OCI-LY3 (cell line): Measurements from ENCODE around the gene RANBP3.
"Not testable (repeated sequence)": the region's sequence is repeated elsewhere in the genome, so short reads cannot be mapped to it uniquely, and the experiment has no call there.

Source experiments
- H2AFZ ChIP-seq: fragments of 200-600, 300-600 bp; shearing (Covaris generic); 2 replicates; pipeline ENCODE4 v1.6.0; 2014; ENCODE audit warnings: antibody characterized with exemption, low read depth, low read length
- H3K27ac ChIP-seq: fragments of 200-600, 300-600 bp; sonication (generic); 2 replicates; pipeline ENCODE4 v1.5.1; 2014; ENCODE audit warnings: mild to moderate bottlenecking, low read length, moderate library complexity, mixed read lengths
- H3K27me3 ChIP-seq: fragments of 200-600, 300-600 bp; sonication (generic); 2 replicates; pipeline ENCODE4 v1.6.1; 2014; ENCODE audit warnings: low read depth, low read length, mixed read lengths
- H3K36me3 ChIP-seq: fragments of 200-600, 300-600 bp; sonication (generic); replicated peaks from 2 replicates; pipeline ENCODE3; 2014; ENCODE audit warnings: low read depth, low read length, mixed read lengths
- H3K4me1 ChIP-seq: fragments of 300-600, 200-600 bp; sonication (generic); 2 replicates; pipeline ENCODE4 v1.6.1; 2014; ENCODE audit warnings: low read length, mixed read lengths
- H3K4me2 ChIP-seq: fragments of 200-600, 300-600 bp; sonication (generic); 2 replicates; pipeline ENCODE4 v1.6.1; 2014; ENCODE audit warnings: low read length, mixed read lengths
- H3K4me3 ChIP-seq: fragments of 300-600, 200-600 bp; sonication (generic); 2 replicates; pipeline ENCODE4 v1.5.1; 2014; ENCODE audit warnings: antibody characterized with exemption, mild to moderate bottlenecking, low read length, moderate library complexity
- H3K79me2 ChIP-seq: fragments of 300-600, 200-600 bp; shearing (Covaris generic); 2 replicates; pipeline ENCODE4 v1.6.1; 2014; ENCODE audit warnings: mild to moderate bottlenecking, low read length, mixed read lengths
- H3K9ac ChIP-seq: fragments of 300-600, 200-600 bp; shearing (Covaris generic); 2 replicates; pipeline ENCODE4 v1.6.0; 2014; ENCODE audit warnings: mild to moderate bottlenecking, low read length, moderate library complexity
- H3K9me3 ChIP-seq: fragments of 200-600, 300-600 bp; shearing (Covaris generic); 2 replicates; pipeline ENCODE4 v1.6.1; 2014; ENCODE audit warnings: low read length, mixed read lengths; ENCODE audit not compliant: insufficient read depth
- H4K20me1 ChIP-seq: fragments of 200-600, 300-600 bp; sonication (generic); 2 replicates; pipeline ENCODE4 v1.6.1; 2016; ENCODE audit warnings: low read length, mixed read lengths; ENCODE audit not compliant: insufficient read depth
- EZH2phosphoT487 ChIP-seq: fragments of 200-600 bp; shearing (Covaris generic); IDR thresholded peaks from 2 replicates; pipeline ENCODE4 v1.6.1; 2018; ENCODE audit warnings: antibody characterized with exemption, mixed run types, low read depth
- TF ChIP-seq, protein P1 (sequence below): fragments of 200-600, 300-600 bp; sonication (generic); IDR thresholded peaks from 2 replicates; pipeline ENCODE4 v1.5.1; 2014; ENCODE audit warnings: antibody characterized with exemption, low read length, low read depth

Gene RANBP3

DNA sequence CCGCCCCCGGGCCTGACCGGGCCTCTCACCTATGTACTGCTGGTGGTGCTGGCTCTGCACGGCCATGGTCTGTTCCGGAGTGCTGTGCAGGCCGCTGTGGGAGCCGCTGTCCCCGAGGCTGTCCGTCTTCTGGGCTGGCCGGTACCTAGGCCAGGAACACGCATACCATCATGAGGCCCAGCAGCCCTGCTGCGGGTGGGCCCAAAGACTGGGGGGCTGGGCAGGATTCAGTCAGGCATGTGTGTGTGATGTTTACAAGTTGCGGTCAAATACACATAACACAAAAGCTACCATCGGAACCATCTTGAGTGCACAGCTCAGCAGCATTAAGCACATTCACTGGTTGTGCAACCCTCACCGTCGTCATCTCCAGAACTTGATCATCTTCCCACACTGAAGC is 32.2 kb upstream of the RANBP3 start:
- Histone ChIP-seq H4K20me1 (no peaks in the 10 kb centered on the region), H3K27me3 (no peaks in the 10 kb centered on the region), H3K79me2 (no peaks in the 10 kb centered on the region), H2AFZ (no peak overlapping the region), H3K4me3 (no peak overlapping the region), H3K36me3 (no peaks in the 10 kb centered on the region), H3K4me2 (no peak overlapping the region), H3K4me1 (no peaks in the 10 kb centered on the region), H3K27ac (no peak overlapping the region), H3K9ac (no peak overlapping the region), H3K9me3 (no peaks in the 10 kb centered on the region)
- no peak for TF ChIP-seq EZH2phosphoT487
- TF ChIP-seq, protein P1, sequence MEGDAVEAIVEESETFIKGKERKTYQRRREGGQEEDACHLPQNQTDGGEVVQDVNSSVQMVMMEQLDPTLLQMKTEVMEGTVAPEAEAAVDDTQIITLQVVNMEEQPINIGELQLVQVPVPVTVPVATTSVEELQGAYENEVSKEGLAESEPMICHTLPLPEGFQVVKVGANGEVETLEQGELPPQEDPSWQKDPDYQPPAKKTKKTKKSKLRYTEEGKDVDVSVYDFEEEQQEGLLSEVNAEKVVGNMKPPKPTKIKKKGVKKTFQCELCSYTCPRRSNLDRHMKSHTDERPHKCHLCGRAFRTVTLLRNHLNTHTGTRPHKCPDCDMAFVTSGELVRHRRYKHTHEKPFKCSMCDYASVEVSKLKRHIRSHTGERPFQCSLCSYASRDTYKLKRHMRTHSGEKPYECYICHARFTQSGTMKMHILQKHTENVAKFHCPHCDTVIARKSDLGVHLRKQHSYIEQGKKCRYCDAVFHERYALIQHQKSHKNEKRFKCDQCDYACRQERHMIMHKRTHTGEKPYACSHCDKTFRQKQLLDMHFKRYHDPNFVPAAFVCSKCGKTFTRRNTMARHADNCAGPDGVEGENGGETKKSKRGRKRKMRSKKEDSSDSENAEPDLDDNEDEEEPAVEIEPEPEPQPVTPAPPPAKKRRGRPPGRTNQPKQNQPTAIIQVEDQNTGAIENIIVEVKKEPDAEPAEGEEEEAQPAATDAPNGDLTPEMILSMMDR: no peak

DNA sequence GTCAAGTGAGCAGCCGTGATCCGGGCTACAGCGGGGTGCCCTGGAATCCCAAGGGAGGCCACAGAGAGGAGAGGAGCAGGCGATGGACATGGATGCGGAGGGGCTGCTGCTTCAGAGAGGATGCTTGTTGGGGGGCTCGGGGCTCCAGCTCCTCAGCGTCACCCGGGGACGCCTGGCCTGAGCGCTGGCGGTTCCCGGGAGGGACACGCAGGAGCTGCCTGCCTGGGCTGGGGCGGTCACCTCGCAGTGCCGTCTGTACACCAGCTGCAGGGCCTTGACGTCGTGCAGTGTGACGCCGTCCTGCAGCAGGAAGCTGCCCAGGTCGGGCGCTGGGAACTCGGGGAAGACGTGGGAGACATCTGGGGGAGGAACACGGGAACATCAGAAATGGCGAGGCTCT is 29.9 kb upstream of the RANBP3 start:
- no peak for TF ChIP-seq EZH2phosphoT487
- TF ChIP-seq, protein P1: no peak

DNA sequence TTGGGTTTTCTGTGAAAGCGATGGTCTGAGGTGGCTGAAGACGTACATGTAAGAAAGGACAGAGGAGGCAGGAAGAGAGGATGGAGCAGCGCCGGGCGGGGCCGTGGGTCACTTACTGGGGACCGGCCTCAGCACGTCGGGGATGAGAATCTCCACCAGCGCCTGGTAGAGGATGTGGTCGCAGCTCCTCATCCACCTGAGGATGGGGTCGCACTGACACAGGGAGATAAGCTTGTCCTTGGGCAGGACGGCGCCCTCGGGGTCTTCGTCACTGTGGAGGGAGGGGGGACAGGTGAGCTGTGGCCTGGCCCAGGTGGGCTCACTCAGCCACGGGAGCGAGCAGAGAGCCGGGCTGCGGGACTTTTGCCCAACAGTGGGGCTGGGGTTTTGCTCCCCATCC is 29.0 kb upstream of the RANBP3 start:
- no peak overlapping the region for H2AFZ ChIP-seq
- H3K9ac ChIP-seq: no peak overlapping the region
- H3K9me3 ChIP-seq: no peaks in the 10 kb centered on the region
- no peaks in the 10 kb centered on the region for H3K4me1 ChIP-seq
- H3K36me3 ChIP-seq: no peaks in the 10 kb centered on the region
- no peak overlapping the region for H3K4me2 ChIP-seq
- TF ChIP-seq, protein P1: no peak
- TF ChIP-seq EZH2phosphoT487: no peak
- H3K4me3 ChIP-seq: no peak overlapping the region
- H3K27ac ChIP-seq: no peak overlapping the region
- H4K20me1 ChIP-seq: no peaks in the 10 kb centered on the region
- no peaks in the 10 kb centered on the region for H3K27me3 ChIP-seq
- no peaks in the 10 kb centered on the region for H3K79me2 ChIP-seq

More for the DNA sequence above, 29.9 kb upstream of the RANBP3 start:
- H3K79me2 ChIP-seq: no peaks in the 10 kb centered on the region
- no peaks in the 10 kb centered on the region for H4K20me1 ChIP-seq
- no peak overlapping the region for H3K4me2 ChIP-seq
- H3K27ac ChIP-seq: no peak overlapping the region
- no peak overlapping the region for H2AFZ ChIP-seq
- no peaks in the 10 kb centered on the region for H3K4me1 ChIP-seq
- H3K4me3 ChIP-seq: no peak overlapping the region
- H3K9me3 ChIP-seq: no peaks in the 10 kb centered on the region
- no peaks in the 10 kb centered on the region for H3K36me3 ChIP-seq
- H3K27me3 ChIP-seq: no peaks in the 10 kb centered on the region
- no peak overlapping the region for H3K9ac ChIP-seq

DNA sequence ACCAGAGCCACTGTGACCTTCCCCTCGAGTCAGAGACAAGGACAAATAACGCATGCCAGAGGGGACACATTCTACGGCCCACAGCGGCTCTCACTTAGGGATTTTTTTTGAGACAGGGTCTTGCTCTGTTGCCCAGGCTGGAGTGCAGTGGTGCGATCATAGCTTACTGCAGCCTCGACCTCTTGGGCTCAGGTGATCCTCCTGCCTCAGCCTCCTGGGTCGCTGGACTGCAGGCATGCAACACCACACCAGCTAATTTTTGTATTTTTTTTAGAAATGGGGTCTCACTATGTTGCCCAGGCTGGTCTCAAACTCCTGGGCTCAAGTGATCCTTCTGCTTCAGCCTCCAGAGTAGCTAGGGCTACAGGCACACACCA is 28.1 kb upstream of the RANBP3 start:
- H3K4me2 ChIP-seq, H3K4me3 ChIP-seq, H4K20me1 ChIP-seq, H3K27me3 ChIP-seq, H3K9ac ChIP-seq, H2AFZ ChIP-seq, H3K9me3 ChIP-seq, H3K27ac ChIP-seq, H3K79me2 ChIP-seq, H3K36me3 ChIP-seq, H3K4me1 ChIP-seq: not testable (repeated sequence)
